ENCODE measurements around the gene LY9.

The LY9 gene

GRCh38 chr1:160795951-160796383, at the start of gene LY9:
Gene LY9 (plus strand): TSS chr1:160796174. CDS start chr1:160796188, 14 bp downstream.
- DNase-seq, result no peak

GRCh38 chr1:160746836-160747500, 49.0 kb upstream of the LY9 start:
- DNase-seq, result no peak

- no peak for DNase-seq
Measured at GRCh38 chr1:160747717-160748116, 48.3 kb upstream of the LY9 start.

- peak; percentile 15 for DNase-seq
Measured at GRCh38 chr1:160748181-160748877, 47.6 kb upstream of the LY9 start.

- peak; percentile 29 for DNase-seq
Measured at GRCh38 chr1:160748878-160749269, 47.1 kb upstream of the LY9 start.

GRCh38 chr1:160750608-160751007, 45.4 kb upstream of the LY9 start:
- no peak for DNase-seq

GRCh38 chr1:160752406-160752805, 43.6 kb upstream of the LY9 start:
- no peak for DNase-seq

- DNase-seq, result no peak
Measured at GRCh38 chr1:160752924-160753323, 43.0 kb upstream of the LY9 start.

GRCh38 chr1:160753594-160753993, 42.4 kb upstream of the LY9 start:
- no peak for DNase-seq

- DNase-seq, result no peak
Measured at GRCh38 chr1:160755461-160755860, 40.5 kb upstream of the LY9 start.

- DNase-seq, result no peak
Measured at GRCh38 chr1:160755911-160756848, 39.8 kb upstream of the LY9 start.

GRCh38 chr1:160756849-160757201, 39.1 kb upstream of the LY9 start:
- DNase-seq, result no peak

GRCh38 chr1:160758521-160758920, 37.5 kb upstream of the LY9 start:
- DNase-seq, result no peak

- DNase-seq, result no peak
Measured at GRCh38 chr1:160759740-160760139, 36.2 kb upstream of the LY9 start.

GRCh38 chr1:160761046-160761445, 34.9 kb upstream of the LY9 start:
- DNase-seq, result no peak

- DNase-seq, result no peak
Measured at GRCh38 chr1:160761886-160762285, 34.1 kb upstream of the LY9 start.

GRCh38 chr1:160763993-160764392, 32.0 kb upstream of the LY9 start:
- no peak for DNase-seq

- peak; percentile 49 for DNase-seq
Measured at GRCh38 chr1:160767395-160768294, 28.3 kb upstream of the LY9 start.

- DNase-seq, result peak; percentile 86
Measured at GRCh38 chr1:160768295-160768657, 27.7 kb upstream of the LY9 start.

- no peak for DNase-seq
Measured at GRCh38 chr1:160772331-160772730, 23.6 kb upstream of the LY9 start.

GRCh38 chr1:160773093-160773492, 22.9 kb upstream of the LY9 start:
- no peak for DNase-seq

GRCh38 chr1:160774886-160775719, 20.9 kb upstream of the LY9 start:
- DNase-seq, result no peak
